Progenitor cell of endocrine pancreas (in vitro differentiated cells): ENCODE data around the gene APOBEC3B. TPM values are rescaled to one million over a fixed set of nuclear protein-coding genes. Genes with fewer than 3 reads are reported as not detected.
"Not testable (repeated sequence)": the region's sequence is repeated elsewhere in the genome, so short reads cannot be mapped to it uniquely, and the experiment has no call there.

ENCODE experiments used
- DNase-seq: peaks from one replicate; pipeline ENCODE4 v3.0.0; 2021; ENCODE audit warnings: low spot score; ENCODE audit not compliant: unreplicated experiment
- H3K27ac Mint-ChIP-seq: 2 replicates; pipeline ENCODE4 v1.8.0; 2021; ENCODE audit warnings: mild to moderate bottlenecking, moderate library complexity, mixed read lengths
- H3K27me3 Mint-ChIP-seq: 2 replicates; pipeline ENCODE4 v1.8.0; 2021; ENCODE audit warnings: mixed read lengths
- H3K36me3 Mint-ChIP-seq: 2 replicates; pipeline ENCODE4 v1.8.0; 2022; ENCODE audit warnings: mixed read lengths; ENCODE audit not compliant: insufficient read depth
- H3K4me1 Mint-ChIP-seq: 2 replicates; pipeline ENCODE4 v1.8.0; 2021; ENCODE audit warnings: low read depth, mixed read lengths
- H3K4me3 Mint-ChIP-seq: 2 replicates; pipeline ENCODE4 v1.8.0; 2021; ENCODE audit warnings: low read depth, mild to moderate bottlenecking, moderate library complexity, mixed read lengths
- H3K9me3 Mint-ChIP-seq: 2 replicates; pipeline ENCODE4 v1.8.0; 2021; ENCODE audit warnings: low read depth, mixed read lengths
- CTCF ChIP-seq: fragments of 200-600 bp; sonication (generic); IDR thresholded peaks from one replicate; pipeline ENCODE4 v1.5.0; 2021; ENCODE audit warnings: antibody characterized with exemption, mild to moderate bottlenecking; ENCODE audit not compliant: unreplicated experiment
- total RNA-seq: library from RNA; stranded (reverse); gene quantifications from 2 replicates; pipeline ENCODE4 v1.2.1, GENCODE V29; 2021

The APOBEC3B gene
- total RNA-seq, 1 donor from 2014 or later, result 10.1 TPM

GRCh38 chr22:38974170-38974825 is 7.8 kb upstream of the APOBEC3B start:
- Mint-ChIP-seq H3K36me3 (no peaks in the 10 kb centered on the region), H3K4me1 (no peaks in the 10 kb centered on the region), H3K9me3 (peaks cover 4% of the 10 kb centered on the region), H3K4me3 (no peak overlapping the region), H3K27ac (no peak overlapping the region), H3K27me3 (peaks cover 10% of the 10 kb centered on the region)
- no peak for TF ChIP-seq CTCF
- DNase-seq, result no peak

- Mint-ChIP-seq H3K36me3 (no peaks in the 10 kb centered on the region), H3K27me3 (peaks cover 10% of the 10 kb centered on the region), H3K9me3 (peaks cover 4% of the 10 kb centered on the region), H3K4me3 (no peak overlapping the region), H3K27ac (no peak overlapping the region), H3K4me1 (no peaks in the 10 kb centered on the region)
- DNase-seq, result no peak
- no peak for TF ChIP-seq CTCF
Measured at GRCh38 chr22:38974826-38975175, 7.3 kb upstream of the APOBEC3B start.

- DNase-seq, H3K4me3 Mint-ChIP-seq, H3K27ac Mint-ChIP-seq, H3K9me3 Mint-ChIP-seq, H3K27me3 Mint-ChIP-seq, H3K4me1 Mint-ChIP-seq, H3K36me3 Mint-ChIP-seq: not testable (repeated sequence)
Measured at GRCh38 chr22:38977289-38977688, 4.9 kb upstream of the APOBEC3B start.

GRCh38 chr22:38980587-38980986 is 1.6 kb upstream of the APOBEC3B start:
- H3K4me1 Mint-ChIP-seq, H3K9me3 Mint-ChIP-seq, DNase-seq, H3K4me3 Mint-ChIP-seq, H3K27ac Mint-ChIP-seq, H3K27me3 Mint-ChIP-seq, H3K36me3 Mint-ChIP-seq: not testable (repeated sequence)

- Mint-ChIP-seq H3K4me1 (peaks cover 6% of the 10 kb centered on the region), H3K27me3 (no peaks in the 10 kb centered on the region), H3K36me3 (peaks cover 3% of the 10 kb centered on the region), H3K27ac (peak overlapping the region; percentile 95), H3K9me3 (peaks cover 9% of the 10 kb centered on the region), H3K4me3 (no peak overlapping the region)
- DNase-seq, result no peak
- peak; percentile 57 for TF ChIP-seq CTCF
Measured at GRCh38 chr22:38981005-38981991, 849 bp upstream of the APOBEC3B start.

GRCh38 chr22:38984224-38984623 is 2.1 kb downstream of the APOBEC3B start:
- peaks cover 6% of the 10 kb centered on the region for H3K4me1 Mint-ChIP-seq
- peak overlapping the region; percentile 8 for H3K27ac Mint-ChIP-seq
- peaks cover 5% of the 10 kb centered on the region for H3K9me3 Mint-ChIP-seq

GRCh38 chr22:38984784-38985757 is 2.9 kb downstream of the APOBEC3B start:
- H3K36me3 Mint-ChIP-seq, DNase-seq, H3K4me3 Mint-ChIP-seq, H3K27me3 Mint-ChIP-seq, H3K4me1 Mint-ChIP-seq, H3K9me3 Mint-ChIP-seq: not testable (repeated sequence)
- peak overlapping the region; percentile 91 for H3K27ac Mint-ChIP-seq

More at GRCh38 chr22:38984224-38984623, 2.1 kb downstream of the APOBEC3B start:
- Mint-ChIP-seq H3K4me3 (no peak overlapping the region), H3K27me3 (peaks cover 4% of the 10 kb centered on the region), H3K36me3 (peaks cover 3% of the 10 kb centered on the region)
- TF ChIP-seq CTCF, result no peak
- no peak for DNase-seq
